Ovary (tissue), 9 donors: Measurements from ENCODE around the gene CEP170. TPM values are rescaled to one million over a fixed set of nuclear protein-coding genes. Genes with fewer than 3 reads are reported as not detected.
"Not testable (repeated sequence)": the region's sequence is repeated elsewhere in the genome, so short reads cannot be mapped to it uniquely, and the experiment has no call there.

Source experiments
- DNase-seq, 5 donors: peaks; one replicate each; pipeline ENCODE4 v3.0.0-alpha.2; 2019 to 2020
- H3K27ac ChIP-seq, 2 donors: fragments of 200-600 bp; one replicate each; pipeline versions ENCODE4 v1.5.1 to v1.8.0; 2019 to 2022
- H3K27me3 ChIP-seq: fragments of 200-600 bp; one replicate; pipeline ENCODE4 v1.8.0; 2022
- H3K36me3 ChIP-seq: fragments of 200-600 bp; sonication (generic); one replicate; pipeline ENCODE4 v1.5.1; 2019
- H3K4me1 ChIP-seq: one replicate; pipeline ENCODE4 v1.8.1; 2013; ENCODE audit warnings: mild to moderate bottlenecking, moderate library complexity; ENCODE audit not compliant: insufficient read depth
- H3K4me3 ChIP-seq: fragments of 200-600 bp; sonication (generic); one replicate; pipeline ENCODE4 v1.5.1; 2017
- H3K9me3 ChIP-seq, 2 donors: fragments of 200-600 bp in 1 of 2; sonication (generic) in 1 of 2; one replicate each; pipeline versions ENCODE4 v1.5.1 to v1.8.1; 2013 to 2019; ENCODE audit warnings: mild to moderate bottlenecking in 1 of 2, moderate library complexity in 1 of 2
- EP300 ChIP-seq: sonication (generic); formaldehyde crosslinking; IDR thresholded peaks from one replicate; pipeline ENCODE4 v1.6.1; 2017; ENCODE audit warnings: antibody characterized with exemption
- POLR2A ChIP-seq: fragments of 450-650 bp; IDR thresholded peaks from one replicate; pipeline ENCODE4 v1.6.1; 2017; ENCODE audit warnings: antibody characterized with exemption, mild to moderate bottlenecking, moderate library complexity
- WGBS, 3 donors: extraction: QIAGEN DNeasy Blood & Tissue Kit in 1 of 3; methylation state at CpG; one replicate each; pipeline versions ENCODE4 v1.1.5 to v1.1.7; 2013 to 2017; 5-methylcytosine and 5-hydroxymethylcytosine counted together
- intact Hi-C, 4 donors: fragments of 100-400 bp; cut with DNase I; formaldehyde crosslinking; loops; one replicate each; pipeline versions ENCODE4 v1.11.0 to v1.15.1; 2022 to 2023
- polyA plus RNA-seq, 2 donors: library from polyadenylated mRNA; stranded (reverse); fragments of 200-250 nt in 1 of 2; fragments of 350-450 nt in 1 of 2; fragmentation: Illumina TruSeq in 1 of 2; extraction: RNeasy Lipid Tissue Mini Kit (QIAGEN cat#74804) in 1 of 2; gene quantifications; one replicate each; pipeline ENCODE4 v1.2.3, GENCODE V29; 2013 to 2014
- total RNA-seq, 7 donors: library from RNA; depleted of rRNA in 2 of 7; stranded (reverse); fragments of >200 nt in 2 of 7; fragmentation: NEBNext Ultra II Directional in 3 of 7; extraction: Animal tissue kit (Norgen Biotek cat#: 25700) in 3 of 7; gene quantifications; one replicate each; pipeline versions ENCODE4 v1.1.0 to v1.2.4, GENCODE V29; 2016 to 2023
- TF ChIP-seq, protein P1 (sequence below), 3 donors: fragments of 450-650 bp in 2 of 3; fragments of 200-600 bp in 1 of 3; IDR thresholded peaks; one replicate each; pipeline versions ENCODE4 v1.5.1 to v1.8.0; 2016 to 2022; ENCODE audit warnings: antibody characterized with exemption in 3 of 3, mild to moderate bottlenecking in 1 of 3
- donor health status: DM: no; HTN: no; CAD: no; lungs with moderate emphysema.
- donor health status: DM: no; HTN: no; CAD: no.
- donor health status: Bipolar disorder and iron deficiency.
- donor health status: DM: yes; HTN: yes; CAD: no.
- donor health status: DM: no; HTN: no; CAD: no.
- donor health status: DM: yes; HTN: yes; CAD: no.

CEP170 gene
- total and polyA plus RNA-seq, 9 donors, result 16.4 to 66.4 (median 42.6) TPM

DNA sequence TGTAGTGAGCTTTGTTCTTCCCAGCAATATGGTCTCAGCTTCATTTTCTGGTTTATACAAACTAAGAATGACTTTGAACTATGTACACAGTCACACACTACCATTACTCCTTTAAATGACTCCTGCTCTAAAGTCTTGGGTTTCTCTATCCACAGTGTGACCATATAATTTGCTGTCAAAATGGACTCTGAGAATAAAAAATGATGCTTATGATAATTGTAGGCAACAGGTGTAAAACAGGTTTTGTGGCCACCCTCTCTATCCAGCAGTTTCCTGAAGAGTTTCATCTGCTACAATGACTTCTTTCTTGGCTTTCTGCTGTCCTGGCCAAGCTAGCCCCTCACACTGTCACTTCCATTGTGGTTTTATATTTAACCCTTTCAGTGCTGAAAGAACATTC, 71.4 kb downstream of the CEP170 start:
- DNase-seq, H3K36me3 ChIP-seq, H3K4me1 ChIP-seq, H3K9me3 ChIP-seq, H3K27me3 ChIP-seq, H3K27ac ChIP-seq, H3K4me3 ChIP-seq, intact Hi-C loops: not testable (repeated sequence)

DNA sequence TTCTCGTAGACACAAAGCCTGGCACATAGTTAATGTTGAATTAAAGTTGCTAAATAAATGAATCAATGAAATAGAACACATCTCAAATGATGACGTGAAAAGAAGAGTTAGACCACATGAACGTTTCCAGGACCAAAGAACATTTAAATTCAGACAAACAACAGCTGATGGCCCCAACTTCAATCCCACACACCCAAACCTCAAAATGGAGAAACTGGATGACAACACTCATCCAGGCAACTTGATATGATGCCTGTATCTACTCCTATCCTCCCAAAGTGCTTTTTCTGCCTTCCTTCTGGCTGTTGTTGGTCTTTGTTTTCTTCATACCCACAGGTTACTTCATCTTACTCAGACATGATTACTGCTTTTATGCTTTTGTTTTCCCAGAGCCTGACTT, 71.9 kb downstream of the CEP170 start:
- DNase-seq, H3K4me1 ChIP-seq, H3K27me3 ChIP-seq, H3K27ac ChIP-seq, H3K9me3 ChIP-seq, intact Hi-C loops, H3K4me3 ChIP-seq, H3K36me3 ChIP-seq: not testable (repeated sequence)
- 92 to 94% (median 92%) methylated on average over 3 of the region's 3 CpGs for WGBS, 3 donors

DNA sequence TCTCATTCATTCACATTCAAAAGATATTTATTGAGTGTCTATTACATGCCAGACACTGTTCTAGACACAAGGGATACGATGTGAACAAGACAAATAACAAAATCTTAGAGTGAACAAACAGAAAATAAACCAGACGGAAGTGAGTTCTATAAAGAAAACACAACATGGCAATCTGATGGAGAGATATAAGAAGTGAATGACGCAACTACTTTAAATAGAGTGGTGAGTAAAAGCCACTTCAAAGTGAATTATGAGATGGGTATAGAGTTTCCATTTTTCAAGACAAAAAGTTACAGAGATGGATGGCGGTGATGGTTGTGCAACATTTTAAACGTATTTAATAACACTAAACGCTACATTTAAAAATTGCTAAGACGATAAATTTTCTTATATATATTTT, 75.4 kb downstream of the CEP170 start:
- Histone ChIP-seq H3K27ac (no peak overlapping the region), H3K27me3 (no peaks in the 10 kb centered on the region), H3K4me3 (no peak overlapping the region), H3K36me3 (no peaks in the 10 kb centered on the region), H3K4me1 (no peaks in the 10 kb centered on the region), H3K9me3 (no peaks in the 10 kb centered on the region)
- 84 to 90% (median 89%) methylated on average over 7 of the region's 7 CpGs for WGBS, 3 donors
- intact Hi-C loops, result no loop called here
- no peak for TF ChIP-seq POLR2A
- TF ChIP-seq, protein P1, sequence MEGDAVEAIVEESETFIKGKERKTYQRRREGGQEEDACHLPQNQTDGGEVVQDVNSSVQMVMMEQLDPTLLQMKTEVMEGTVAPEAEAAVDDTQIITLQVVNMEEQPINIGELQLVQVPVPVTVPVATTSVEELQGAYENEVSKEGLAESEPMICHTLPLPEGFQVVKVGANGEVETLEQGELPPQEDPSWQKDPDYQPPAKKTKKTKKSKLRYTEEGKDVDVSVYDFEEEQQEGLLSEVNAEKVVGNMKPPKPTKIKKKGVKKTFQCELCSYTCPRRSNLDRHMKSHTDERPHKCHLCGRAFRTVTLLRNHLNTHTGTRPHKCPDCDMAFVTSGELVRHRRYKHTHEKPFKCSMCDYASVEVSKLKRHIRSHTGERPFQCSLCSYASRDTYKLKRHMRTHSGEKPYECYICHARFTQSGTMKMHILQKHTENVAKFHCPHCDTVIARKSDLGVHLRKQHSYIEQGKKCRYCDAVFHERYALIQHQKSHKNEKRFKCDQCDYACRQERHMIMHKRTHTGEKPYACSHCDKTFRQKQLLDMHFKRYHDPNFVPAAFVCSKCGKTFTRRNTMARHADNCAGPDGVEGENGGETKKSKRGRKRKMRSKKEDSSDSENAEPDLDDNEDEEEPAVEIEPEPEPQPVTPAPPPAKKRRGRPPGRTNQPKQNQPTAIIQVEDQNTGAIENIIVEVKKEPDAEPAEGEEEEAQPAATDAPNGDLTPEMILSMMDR (IDR thresholded peaks at IDR 0.05), result no peak
- TF ChIP-seq EP300, result no peak
- DNase-seq, result no peak

DNA sequence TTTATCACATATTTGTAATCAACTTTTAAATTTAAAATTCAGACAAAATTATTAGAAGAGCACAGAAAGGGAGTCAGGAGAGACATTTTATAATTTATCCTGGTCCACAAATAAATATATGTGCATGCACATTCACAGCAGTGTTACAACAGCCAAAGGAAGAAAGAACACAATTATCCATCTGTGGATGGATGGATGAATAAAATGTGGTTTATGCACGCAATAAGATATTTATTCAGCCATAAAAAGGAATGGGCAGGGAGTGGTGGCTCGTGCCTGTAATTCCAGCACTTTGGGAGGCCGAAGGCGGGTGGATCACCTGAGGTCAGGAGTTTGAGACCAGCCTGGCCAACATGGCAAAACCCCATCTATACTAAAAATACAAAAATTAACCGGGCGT, 77.3 kb downstream of the CEP170 start:
- H3K27ac ChIP-seq, intact Hi-C loops, H3K4me1 ChIP-seq, H3K4me3 ChIP-seq, H3K9me3 ChIP-seq, DNase-seq, H3K27me3 ChIP-seq, H3K36me3 ChIP-seq: not testable (repeated sequence)
- 97 to 98% (median 98%) methylated on average over 6 of the region's 6 CpGs for WGBS, 3 donors

DNA sequence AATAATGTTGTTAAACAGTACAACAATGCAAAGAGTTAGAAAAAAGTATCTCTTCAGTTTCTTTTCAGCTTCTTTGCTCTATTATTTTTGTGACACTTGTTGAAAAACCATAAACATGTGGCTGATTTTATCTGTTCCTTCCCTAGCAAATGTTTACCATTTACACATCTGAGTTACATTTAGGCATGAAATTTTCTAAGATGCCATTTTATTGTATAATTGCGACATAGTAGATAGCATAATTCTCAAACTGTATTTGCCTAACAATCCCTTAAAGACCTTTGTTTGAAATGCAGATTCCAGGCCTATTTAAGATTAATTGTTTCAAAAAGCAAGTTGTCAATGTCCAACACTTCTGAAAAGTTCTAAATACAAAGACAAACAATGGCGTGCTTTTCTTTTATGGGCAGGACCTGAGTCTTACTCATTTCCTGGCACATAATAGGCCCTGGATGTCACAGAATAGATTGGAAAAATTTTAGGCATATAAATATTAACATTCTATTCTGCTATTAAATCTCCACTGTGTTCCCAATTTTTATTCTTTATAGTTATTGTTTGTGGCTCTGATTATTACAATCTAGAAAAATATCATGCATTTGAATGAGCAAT, 81.2 kb downstream of the CEP170 start:
- H3K9me3 ChIP-seq, H3K27ac ChIP-seq, H3K4me3 ChIP-seq, intact Hi-C loops, H3K36me3 ChIP-seq, H3K27me3 ChIP-seq, H3K4me1 ChIP-seq, DNase-seq: not testable (repeated sequence)
- 79 to 99% (median 85%) methylated on average over 2 of the region's 2 CpGs for WGBS, 3 donors

DNA sequence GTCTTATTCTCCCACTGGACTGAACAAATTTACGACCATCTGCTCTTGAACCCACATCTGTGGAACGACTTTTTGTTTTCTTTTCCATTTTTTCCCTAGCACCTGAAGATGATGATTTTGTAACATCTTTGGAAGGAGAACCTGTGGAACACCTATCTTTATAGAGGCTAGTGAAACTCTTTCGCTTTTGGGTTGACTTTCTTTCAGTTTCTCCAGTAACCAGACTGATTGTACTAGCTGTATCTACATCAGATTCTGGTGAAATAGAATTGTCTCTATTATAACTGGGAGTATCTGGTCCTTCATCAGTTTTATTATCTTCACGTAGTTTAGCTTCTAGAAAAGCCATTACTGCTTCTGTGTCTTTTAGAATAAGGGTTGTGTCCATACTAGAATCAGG, 90.2 kb downstream of the CEP170 start:
- H3K36me3 ChIP-seq, H3K9me3 ChIP-seq, DNase-seq, H3K27me3 ChIP-seq, H3K4me3 ChIP-seq, H3K27ac ChIP-seq, H3K4me1 ChIP-seq, intact Hi-C loops: not testable (repeated sequence)
- WGBS, 3 donors, result 90 to 94% (median 93%) methylated on average over 3 to 4 of the region's 4 CpGs

DNA sequence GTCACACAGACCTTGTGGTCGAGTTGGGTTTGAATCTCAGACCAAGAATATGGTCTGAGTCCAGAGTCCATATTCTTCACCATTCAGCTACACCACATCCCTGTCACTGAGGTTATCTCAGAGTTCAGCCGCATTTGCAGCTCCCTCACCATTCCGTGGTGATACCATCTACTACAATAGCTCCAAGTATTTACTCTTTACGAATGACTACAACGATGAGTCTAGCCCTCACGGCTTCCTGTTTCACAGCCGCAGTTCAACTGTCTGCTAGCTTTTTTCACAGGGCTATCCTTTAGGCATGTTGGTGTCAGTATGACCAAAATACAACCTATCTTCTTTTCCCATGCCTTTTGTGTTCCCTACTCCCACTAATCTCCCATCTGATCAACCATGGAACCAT, 104.2 kb downstream of the CEP170 start:
- H3K9me3 ChIP-seq, H3K27ac ChIP-seq, intact Hi-C loops, H3K36me3 ChIP-seq, DNase-seq, H3K27me3 ChIP-seq, H3K4me3 ChIP-seq, H3K4me1 ChIP-seq: not testable (repeated sequence)
- 93 to 94% (median 94%) methylated on average over 7 of the region's 7 CpGs for WGBS, 3 donors

DNA sequence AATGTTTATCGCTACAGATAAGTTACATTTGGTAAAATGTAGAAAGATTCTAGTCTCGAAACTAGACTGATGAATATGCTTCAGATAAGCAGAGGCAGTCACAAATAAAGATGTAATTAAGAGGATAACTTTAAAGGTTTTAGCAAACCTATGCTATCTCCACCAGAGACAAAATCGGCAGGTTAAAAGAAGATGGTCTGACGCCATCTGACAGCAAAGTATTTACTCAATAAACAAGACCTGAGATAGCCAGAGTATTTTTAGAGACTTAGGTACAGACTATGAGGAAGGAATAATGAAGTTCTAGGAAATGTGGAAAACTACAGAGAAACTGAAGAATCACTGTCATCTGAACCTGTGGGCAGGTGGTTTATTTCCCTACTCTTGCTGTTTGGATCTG, 106.0 kb downstream of the CEP170 start:
- H3K36me3 ChIP-seq, H3K27ac ChIP-seq, H3K4me1 ChIP-seq, H3K27me3 ChIP-seq, DNase-seq, H3K9me3 ChIP-seq, H3K4me3 ChIP-seq, intact Hi-C loops: not testable (repeated sequence)
- WGBS, 3 donors, result 84 to 92% (median 85%) methylated on average over 4 of the region's 4 CpGs

DNA sequence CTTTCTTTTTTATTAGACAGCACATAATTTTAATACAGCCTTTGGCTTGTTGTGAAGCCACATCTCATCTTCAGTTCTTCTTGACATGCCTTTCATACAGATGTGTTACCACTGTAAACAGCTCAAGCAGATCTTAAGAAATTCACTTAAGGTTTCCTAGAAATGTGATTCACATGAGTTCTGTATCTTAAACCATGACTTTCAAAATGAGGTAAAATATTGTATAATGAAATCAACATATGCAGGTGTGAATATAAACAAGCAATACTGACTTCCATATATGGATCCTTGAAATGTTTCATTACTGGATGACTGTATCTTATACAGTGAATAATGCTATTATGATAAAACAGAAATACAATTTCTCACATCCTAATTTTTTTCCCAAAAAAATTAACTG, 107.7 kb downstream of the CEP170 start:
- DNase-seq, H3K9me3 ChIP-seq, H3K27me3 ChIP-seq, H3K4me1 ChIP-seq, H3K36me3 ChIP-seq, intact Hi-C loops, H3K27ac ChIP-seq, H3K4me3 ChIP-seq: not testable (repeated sequence)

DNA sequence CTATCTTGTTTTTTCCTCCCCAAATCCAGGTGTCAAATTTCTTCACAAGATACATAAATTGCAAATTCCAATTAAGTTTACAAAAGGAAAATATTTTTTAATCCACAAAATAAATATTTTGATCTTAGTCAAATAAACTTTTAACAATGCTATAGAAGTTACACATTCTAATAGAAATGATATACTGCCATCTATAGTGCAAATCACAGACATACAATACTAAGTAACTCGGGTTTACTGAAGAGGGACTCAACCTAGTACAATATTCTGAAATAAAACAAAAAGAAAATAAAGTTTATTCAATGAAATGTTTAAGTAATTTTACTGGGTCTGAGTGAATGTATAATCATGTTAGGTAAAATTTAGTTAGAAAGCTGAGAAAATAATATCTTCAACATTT, 114.6 kb downstream of the CEP170 start:
- 35 to 46% (median 36%) methylated on average over 1 of the region's 1 CpG for WGBS, 3 donors
- H3K4me1 ChIP-seq, H3K4me3 ChIP-seq, H3K27ac ChIP-seq, H3K36me3 ChIP-seq, intact Hi-C loops, H3K27me3 ChIP-seq, H3K9me3 ChIP-seq, DNase-seq: not testable (repeated sequence)

DNA sequence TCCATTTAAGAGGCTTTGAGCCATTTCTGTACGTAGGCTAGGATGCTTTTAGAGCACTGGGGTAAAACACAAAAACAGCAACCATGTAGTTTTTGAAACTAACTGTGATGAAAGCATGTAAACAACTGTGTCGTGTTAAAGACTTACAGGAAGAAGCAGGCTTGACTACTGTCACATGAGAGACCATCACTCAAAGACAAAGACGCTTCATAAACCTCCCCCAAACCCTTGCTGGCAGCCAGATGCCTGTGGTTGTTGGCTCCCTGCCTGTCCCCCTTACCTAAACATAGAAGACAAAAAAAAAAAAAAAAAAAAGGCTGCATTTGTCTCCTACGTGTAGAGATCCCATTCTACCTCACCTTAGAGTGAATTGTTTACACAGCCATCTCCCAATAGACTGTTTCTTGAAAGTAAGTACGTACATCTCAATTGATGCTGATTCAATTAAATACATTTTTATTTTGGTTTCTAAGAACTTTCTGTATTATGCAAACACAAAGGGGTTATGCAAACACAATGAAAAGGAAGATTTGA, 132.1 kb downstream of the CEP170 start:
- intact Hi-C loops, result not testable (repeated sequence)

More for the DNA sequence above, 132.1 kb downstream of the CEP170 start:
- H3K36me3 ChIP-seq, H3K4me1 ChIP-seq, H3K27ac ChIP-seq, H3K27me3 ChIP-seq, H3K4me3 ChIP-seq, H3K9me3 ChIP-seq, DNase-seq: not testable (repeated sequence)
- WGBS, 3 donors, result 44 to 49% (median 45%) methylated on average over 5 of the region's 5 CpGs
